ENCODE data around the gene EP400. TPM values are rescaled to one million over a fixed set of nuclear protein-coding genes. Genes with fewer than 3 reads are reported as not detected.

The EP400 gene
- total and polyA plus RNA-seq, 9 of the 15 experiments (the other 6 are each of a cell fraction or from before 2014, with no cell fraction given), result 4.5 to 58.0 (median 7.0) TPM

GRCh38 chr12:132027636-132028035 lies 77.9 kb downstream of the EP400 start (continued):
- TF ChIP-seq TFAM (CRISPR knock-in tag; conservative IDR thresholded peaks at IDR 0.05) (no peak), ZBTB26 (CRISPR knock-in tag; IDR thresholded peaks at IDR 0.05) (no peak), NFYB (IDR thresholded peaks at IDR 0.05; ENCODE audit: extremely low read depth, insufficient read length) (no peak), CREM (IDR thresholded peaks at IDR 0.05; ENCODE audit: low read depth) (no peak), MYC (IDR thresholded peaks at IDR 0.05; ENCODE audit: low read depth, low read length) (no peak), MYC (CRISPR knock-in tag; IDR thresholded peaks at IDR 0.05; ENCODE audit: borderline replicate concordance, low read depth) (no peak), ZNF551 (CRISPR knock-in tag; IDR thresholded peaks at IDR 0.05) (no peak)

DNA sequence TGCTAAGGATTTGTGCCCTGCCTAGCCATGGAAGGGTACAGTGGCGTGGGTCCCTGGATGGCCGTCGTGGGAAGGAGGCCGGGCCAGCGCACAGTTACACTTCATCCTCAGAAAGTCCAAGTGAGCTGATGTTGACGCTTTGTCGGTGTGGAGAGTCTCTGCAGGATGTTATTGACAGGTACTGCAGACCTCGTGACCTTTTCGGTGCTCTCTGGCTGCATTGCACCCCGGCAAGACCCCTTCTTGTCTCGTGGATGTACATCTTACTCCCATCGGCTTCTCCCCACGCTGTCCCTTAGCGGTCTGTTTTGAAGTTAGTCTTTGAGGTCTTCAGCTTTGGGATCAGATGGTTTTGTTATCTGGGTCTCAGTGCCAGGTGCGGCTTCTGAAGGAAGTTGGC lies 78.4 kb downstream of the EP400 start:
- Histone ChIP-seq H3K4me2 (ENCODE audit: insufficient read depth, low read length) (no peak overlapping the region), H3K9ac (ENCODE audit: insufficient read depth in 1 of 2, low read depth in 2 of 2, low read length in 2 of 2) (no peak overlapping the region), H3K79me2 (ENCODE audit: control insufficient read depth, insufficient read depth, low read length) (no peaks in the 10 kb centered on the region), H3K36me3 (ENCODE audit: control insufficient read depth, insufficient read depth, low read length) (peaks cover 92% of the 10 kb centered on the region), H3K4me3 (no peak overlapping the region), H3K27me3 (ENCODE audit: control insufficient read depth in 2 of 2, insufficient read depth in 2 of 2, low read length in 2 of 2) (no peaks in the 10 kb centered on the region), H3K9me1 (ENCODE audit: control insufficient read depth, insufficient read depth, low read length) (no peaks in the 10 kb centered on the region), H3K9me3 (replicated peaks; ENCODE audit: control insufficient read depth, insufficient read depth, low read depth, low read length) (no peaks in the 10 kb centered on the region), H3K4me1 (replicated peaks in 1 of 2; ENCODE audit: control insufficient read depth in 2 of 2, insufficient read depth in 2 of 2, low read length in 2 of 2) (peaks cover 0 to 6% of the 10 kb centered on the region in 2 experiments; a peak in 1 of 5 replicates), H3K27ac (ENCODE audit: extremely low read depth, low read depth, low read length) (no peak overlapping the region), H4K20me1 (replicated peaks; ENCODE audit: control insufficient read depth, insufficient read depth, low read length) (no peaks in the 10 kb centered on the region; the same call in 1 of the 2 replicates), H2AFZ (ENCODE audit: low read depth, low read length) (no peak overlapping the region)
- no peak for DNase-seq (ENCODE audit: extremely low read depth in 1 of 4, low spot score in 3 of 4)
- CTCF ChIA-PET (ENCODE audit: low intra/inter-chr PET ratio), result no interaction called here
- 98% methylated on average over 13 of the region's 15 CpGs for WGBS (ENCODE audit: insufficient coverage, low coverage, missing lambda C conversion rate)
- BruUV-seq (replicated peaks), result no TSS peak
- intact Hi-C loops (cut with micrococcal nuclease) (no loop called here), in situ Hi-C loops (cut with MboI) (no loop called here)
- POLR2A ChIA-PET, result interaction anchor here (0.7 kb wide), 1 partner anchor 385 kb away, joined by 3 read pairs; no protein-coding TSS in a partner anchor
- ATAC-seq, result no peak
- FAIRE-seq, result no peak
- TF ChIP-seq ZNF699 (CRISPR knock-in tag; IDR thresholded peaks at IDR 0.05; ENCODE audit: insufficient replicate concordance) (no peak), SMAD2 (IDR thresholded peaks at IDR 0.05; ENCODE audit: low read depth, low read length) (no peak), HOMEZ (CRISPR knock-in tag; IDR thresholded peaks at IDR 0.05) (no peak), STAG1 (CRISPR knock-in tag; IDR thresholded peaks at IDR 0.05; ENCODE audit: borderline replicate concordance) (no peak), POLR2AphosphoS5 (IDR thresholded peaks at IDR 0.05; ENCODE audit: control insufficient read depth, insufficient read depth, low read depth, low read length) (no peak), THRAP3 (IDR thresholded peaks at IDR 0.05; ENCODE audit: borderline replicate concordance) (no peak), JUN (IDR thresholded peaks at IDR 0.05; ENCODE audit: borderline replicate concordance, low read depth, low read length) (no peak), JUN (CRISPR knock-in tag; IDR thresholded peaks at IDR 0.05; ENCODE audit: borderline replicate concordance) (no peak), CHD1 (IDR thresholded peaks at IDR 0.05; ENCODE audit: low read length) (no peak), ZNF696 (CRISPR knock-in tag; conservative IDR thresholded peaks at IDR 0.05) (no peak), SMARCE1 (IDR thresholded peaks at IDR 0.05) (no peak)
- TF ChIP-seq, protein P1, sequence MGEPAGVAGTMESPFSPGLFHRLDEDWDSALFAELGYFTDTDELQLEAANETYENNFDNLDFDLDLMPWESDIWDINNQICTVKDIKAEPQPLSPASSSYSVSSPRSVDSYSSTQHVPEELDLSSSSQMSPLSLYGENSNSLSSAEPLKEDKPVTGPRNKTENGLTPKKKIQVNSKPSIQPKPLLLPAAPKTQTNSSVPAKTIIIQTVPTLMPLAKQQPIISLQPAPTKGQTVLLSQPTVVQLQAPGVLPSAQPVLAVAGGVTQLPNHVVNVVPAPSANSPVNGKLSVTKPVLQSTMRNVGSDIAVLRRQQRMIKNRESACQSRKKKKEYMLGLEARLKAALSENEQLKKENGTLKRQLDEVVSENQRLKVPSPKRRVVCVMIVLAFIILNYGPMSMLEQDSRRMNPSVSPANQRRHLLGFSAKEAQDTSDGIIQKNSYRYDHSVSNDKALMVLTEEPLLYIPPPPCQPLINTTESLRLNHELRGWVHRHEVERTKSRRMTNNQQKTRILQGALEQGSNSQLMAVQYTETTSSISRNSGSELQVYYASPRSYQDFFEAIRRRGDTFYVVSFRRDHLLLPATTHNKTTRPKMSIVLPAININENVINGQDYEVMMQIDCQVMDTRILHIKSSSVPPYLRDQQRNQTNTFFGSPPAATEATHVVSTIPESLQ (CRISPR knock-in tag; IDR thresholded peaks at IDR 0.05), result no peak
